Ascending aorta (tissue), 2 donors: Measurements from ENCODE around the gene HINFP. TPM values are rescaled to one million over a fixed set of nuclear protein-coding genes. Genes with fewer than 3 reads are reported as not detected.
A peak's percentile ranks its signal among the peaks of the same experiment; 100 is the strongest.
"Not testable (repeated sequence)": the region's sequence is repeated elsewhere in the genome, so short reads cannot be mapped to it uniquely, and the experiment has no call there.

Source experiments
- DNase-seq, 2 donors: peaks; one replicate each; pipeline ENCODE4 v3.0.0-alpha.2; 2019; ENCODE audit warnings: low spot score in 2 of 2
- H3K27ac ChIP-seq, 2 donors: fragments of 200-600 bp; sonication (generic); one replicate each; pipeline ENCODE4 v1.5.1; 2016 to 2017; ENCODE audit warnings: mild to moderate bottlenecking in 1 of 2
- H3K27me3 ChIP-seq: fragments of 200-600 bp; sonication (generic); one replicate; pipeline ENCODE4 v1.5.1; 2017
- H3K36me3 ChIP-seq, 2 donors: fragments of 200-600 bp; sonication (generic); one replicate each; pipeline ENCODE4 v1.5.1; 2016
- H3K4me1 ChIP-seq, 2 donors: fragments of 200-600 bp; sonication (generic); one replicate each; pipeline ENCODE4 v1.5.1; 2016 to 2017; ENCODE audit warnings: mild to moderate bottlenecking in 1 of 2
- H3K4me3 ChIP-seq, 2 donors: fragments of 200-600 bp; sonication (generic); one replicate each; pipeline ENCODE4 v1.5.1; 2016 to 2017; ENCODE audit warnings: mild to moderate bottlenecking in 1 of 2
- H3K9me3 ChIP-seq, 2 donors: fragments of 200-600 bp; sonication (generic); one replicate each; pipeline ENCODE4 v1.5.1; 2016
- intact Hi-C: fragments of 100-400 bp; cut with DNase I; formaldehyde crosslinking; loops from one replicate; pipeline ENCODE4 v1.15.1; 2023
- total RNA-seq: library from RNA; depleted of rRNA; stranded (reverse); fragments of >200 nt; gene quantifications from one replicate; pipeline ENCODE4 v1.1.0, GENCODE V29; 2016
- TF ChIP-seq, protein P1 (sequence below), 3 experiments: fragments of 200-600 bp in 2 of 3; fragments of 450-650 bp in 1 of 3; sonication (generic) in 2 of 3; IDR thresholded peaks; one replicate each; pipeline ENCODE4 v1.5.1; 2016 to 2019; ENCODE audit warnings: antibody characterized with exemption in 3 of 3, mild to moderate bottlenecking in 1 of 3, moderate library complexity in 1 of 3

HINFP gene
- total RNA-seq, 1 donor from 2014 or later, result 36.5 TPM

GRCh38 chr11:119160151-119160550, 38.8 kb downstream of the HINFP start:
- Histone ChIP-seq H3K9me3 (no peaks in the 10 kb centered on the region), H3K27me3 (no peaks in the 10 kb centered on the region), H3K4me3 (no peak overlapping the region), H3K36me3 (no peaks in the 10 kb centered on the region), H3K4me1 (no peaks in the 10 kb centered on the region), H3K27ac (no peak overlapping the region)
- no peak for DNase-seq
- TF ChIP-seq, protein P1, sequence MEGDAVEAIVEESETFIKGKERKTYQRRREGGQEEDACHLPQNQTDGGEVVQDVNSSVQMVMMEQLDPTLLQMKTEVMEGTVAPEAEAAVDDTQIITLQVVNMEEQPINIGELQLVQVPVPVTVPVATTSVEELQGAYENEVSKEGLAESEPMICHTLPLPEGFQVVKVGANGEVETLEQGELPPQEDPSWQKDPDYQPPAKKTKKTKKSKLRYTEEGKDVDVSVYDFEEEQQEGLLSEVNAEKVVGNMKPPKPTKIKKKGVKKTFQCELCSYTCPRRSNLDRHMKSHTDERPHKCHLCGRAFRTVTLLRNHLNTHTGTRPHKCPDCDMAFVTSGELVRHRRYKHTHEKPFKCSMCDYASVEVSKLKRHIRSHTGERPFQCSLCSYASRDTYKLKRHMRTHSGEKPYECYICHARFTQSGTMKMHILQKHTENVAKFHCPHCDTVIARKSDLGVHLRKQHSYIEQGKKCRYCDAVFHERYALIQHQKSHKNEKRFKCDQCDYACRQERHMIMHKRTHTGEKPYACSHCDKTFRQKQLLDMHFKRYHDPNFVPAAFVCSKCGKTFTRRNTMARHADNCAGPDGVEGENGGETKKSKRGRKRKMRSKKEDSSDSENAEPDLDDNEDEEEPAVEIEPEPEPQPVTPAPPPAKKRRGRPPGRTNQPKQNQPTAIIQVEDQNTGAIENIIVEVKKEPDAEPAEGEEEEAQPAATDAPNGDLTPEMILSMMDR (IDR thresholded peaks at IDR 0.05), result no peak
- intact Hi-C loops, result no loop called here

DNA sequence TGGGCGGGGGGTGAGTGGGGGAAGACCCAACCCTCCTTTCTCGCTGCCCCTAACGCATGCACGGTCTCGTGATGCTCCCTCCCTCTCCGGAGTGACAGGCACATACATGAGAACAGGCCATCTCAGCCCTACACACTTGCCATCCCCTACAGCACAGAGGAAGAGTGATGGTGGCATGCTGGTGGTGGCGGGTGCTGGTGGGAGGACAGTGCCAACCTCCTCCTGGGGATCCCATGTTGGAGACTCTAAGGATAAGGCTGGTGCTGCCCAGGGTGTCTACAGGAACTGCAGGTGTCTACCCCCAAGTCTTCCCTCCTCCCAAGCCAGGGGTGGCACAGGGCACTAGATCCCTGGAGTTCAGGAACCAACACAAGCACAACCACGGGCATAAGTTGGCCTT, 40.5 kb downstream of the HINFP start:
- Histone ChIP-seq H3K9me3 (no peaks in the 10 kb centered on the region), H3K27me3 (no peaks in the 10 kb centered on the region), H3K36me3 (no peaks in the 10 kb centered on the region), H3K4me3 (no peak overlapping the region), H3K4me1 (no peaks in the 10 kb centered on the region), H3K27ac (no peak overlapping the region)
- TF ChIP-seq, protein P1 (IDR thresholded peaks at IDR 0.05), result no peak
- intact Hi-C loops, result no loop called here
- DNase-seq, result no peak

DNA sequence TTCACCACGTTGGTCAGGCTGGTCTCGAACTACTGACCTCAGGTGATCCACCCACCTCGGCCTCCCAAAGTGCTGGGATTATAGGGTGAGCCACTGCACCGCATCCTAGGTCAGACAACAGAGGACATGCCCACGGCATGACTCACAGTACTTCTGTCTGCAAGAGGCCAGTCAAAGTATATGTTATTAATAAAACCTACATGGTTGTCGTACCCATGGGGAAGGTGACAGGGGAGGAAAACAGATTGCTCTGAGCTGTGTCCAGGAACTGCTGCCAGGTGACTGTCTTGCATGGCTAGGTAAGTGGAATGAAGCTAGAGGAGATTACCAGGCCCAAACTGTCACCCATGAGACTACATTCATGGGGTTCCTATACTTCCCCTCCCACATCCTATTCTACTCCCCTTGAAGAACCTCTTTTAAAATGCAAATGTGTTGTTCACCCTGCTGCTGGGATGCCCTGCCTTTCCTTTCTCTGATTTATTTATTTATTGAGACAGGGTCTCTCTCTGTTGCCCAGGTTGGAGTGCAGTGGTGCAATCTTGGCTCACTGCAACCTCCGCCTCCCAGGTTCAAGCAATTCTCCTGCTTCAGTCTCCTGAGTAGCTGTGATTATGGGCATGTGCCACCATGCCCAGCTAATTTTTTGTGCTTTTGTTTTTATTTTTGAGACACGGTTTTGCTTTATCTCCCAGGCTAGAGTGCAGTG, 45.1 kb downstream of the HINFP start:
- TF ChIP-seq, protein P1 (IDR thresholded peaks at IDR 0.05), result no peak
- intact Hi-C loops, result loop anchor here (5.0 kb wide), 1 partner anchor 59 kb away; the partner anchor contains the start of gene C2CD2L
- Histone ChIP-seq H3K27ac (no peak overlapping the region), H3K36me3 (no peaks in the 10 kb centered on the region), H3K4me3 (no peak overlapping the region), H3K4me1 (peaks cover 0 to 2% of the 10 kb centered on the region in 2 donors), H3K27me3 (no peaks in the 10 kb centered on the region), H3K9me3 (no peaks in the 10 kb centered on the region)
- no peak for DNase-seq

DNA sequence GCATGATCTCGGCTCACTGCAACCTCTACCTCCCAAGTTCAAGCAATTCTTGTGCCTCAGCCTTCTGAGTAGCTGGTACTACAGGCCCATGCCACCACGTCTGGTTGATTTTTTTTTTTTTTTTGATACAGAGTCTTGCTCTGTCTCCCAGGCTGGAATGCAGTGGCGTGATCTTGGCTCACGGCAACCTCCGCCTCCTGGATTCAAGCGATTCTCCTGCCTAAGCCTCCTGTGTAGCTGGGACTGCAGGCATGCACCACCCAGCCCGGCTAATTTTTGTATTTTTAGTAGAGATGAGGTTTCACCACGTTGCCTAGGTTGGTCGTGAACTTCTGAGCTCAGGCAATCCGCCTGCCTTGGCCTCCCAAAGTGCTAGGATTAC, 45.7 kb downstream of the HINFP start:
- intact Hi-C loops, result loop anchor here (5.0 kb wide), 1 partner anchor 60 kb away; the partner anchor contains the start of gene C2CD2L
- H3K27ac ChIP-seq, H3K9me3 ChIP-seq, H3K27me3 ChIP-seq, H3K36me3 ChIP-seq, H3K4me1 ChIP-seq, DNase-seq, H3K4me3 ChIP-seq: not testable (repeated sequence)

DNA sequence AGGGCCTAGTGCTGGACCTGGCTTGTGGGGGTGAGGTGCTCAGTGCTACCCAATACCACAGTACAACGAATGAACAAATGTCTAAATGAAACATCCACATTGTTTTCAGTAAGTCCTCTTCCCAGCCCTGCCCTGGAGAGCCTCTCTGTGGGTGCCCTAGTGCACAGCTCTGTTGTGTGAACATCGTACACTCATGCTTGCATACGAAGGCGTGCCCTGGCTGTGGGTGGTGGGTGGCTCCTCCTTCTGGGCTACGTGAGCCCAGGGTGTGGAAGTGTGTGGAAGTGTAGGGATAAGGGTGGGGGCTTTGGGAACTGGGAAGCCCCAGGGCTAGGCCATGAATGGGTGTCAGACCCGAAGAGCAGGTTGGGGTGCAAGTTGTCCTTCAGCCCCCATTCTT, 46.6 kb downstream of the HINFP start:
- H3K27me3 ChIP-seq, result no peaks in the 10 kb centered on the region
- H3K9me3 ChIP-seq, result no peaks in the 10 kb centered on the region
- intact Hi-C loops, result loop anchor here (2.0 to 5.0 kb wide), 5 partner anchors 23 to 139 kb away; partner anchors contain the start of genes C2CD2L and CBL
- H3K4me1 ChIP-seq, result peaks cover 0 to 2% of the 10 kb centered on the region in 2 donors
- peak overlapping the region; percentile 97 to 100 for H3K27ac ChIP-seq
- no peak for DNase-seq
- TF ChIP-seq, protein P1 (IDR thresholded peaks at IDR 0.05), result no peak
- H3K4me3 ChIP-seq, result no peak overlapping the region
- H3K36me3 ChIP-seq, result no peaks in the 10 kb centered on the region

- Histone ChIP-seq H3K27me3 (no peaks in the 10 kb centered on the region), H3K4me1 (peaks cover 0 to 2% of the 10 kb centered on the region in 2 donors), H3K27ac (peak within 1 kb of the TSS; percentile 97 to 100), H3K36me3 (peaks cover 4 to 5% of the 10 kb centered on the region in 2 donors), H3K4me3 (peak within 1 kb of the TSS; percentile 61 to 95), H3K9me3 (no peaks in the 10 kb centered on the region)
- intact Hi-C loops, result loop anchor here (1.0 to 5.0 kb wide), 6 partner anchors 24 to 172 kb away; partner anchors contain the start of genes C1QTNF5, C2CD2L and CBL
- peak; percentile 30 to 91 for DNase-seq
- TF ChIP-seq, protein P1 (IDR thresholded peaks at IDR 0.05), result peak; percentile 88 to 96 (median 95)
These were observed 47.3 kb downstream of the HINFP start, which contains the start of gene NLRX1 for GRCh38 chr11:119168471-119169281. NLRX1 (plus strand) TSS chr11:119168725; CDS start chr11:119171404, 2,679 bp downstream.
